Gastroesophageal sphincter (tissue), 4 donors: ENCODE measurements around the gene SMAD3. TPM values are rescaled to one million over a fixed set of nuclear protein-coding genes. Genes with fewer than 3 reads are reported as not detected.

Source experiments
- ATAC-seq: fragments of 150-250 bp; one replicate; pipeline ENCODE4 v1.9.1; 2016; ENCODE audit warnings: mild to moderate bottlenecking, moderate library complexity
- H3K27ac ChIP-seq, 4 donors: fragments of 200-600 bp; sonication (generic) in 3 of 4; 1 replicate in 3 of 4; 2 replicates in 1 of 4; pipeline ENCODE4 v1.5.1; 2016 to 2019
- H3K27me3 ChIP-seq: fragments of 200-600 bp; sonication (generic); one replicate; pipeline ENCODE4 v1.5.1; 2019
- H3K36me3 ChIP-seq, 2 donors: fragments of 200-600 bp; sonication (generic); one replicate each; pipeline ENCODE4 v1.5.1; 2019; ENCODE audit warnings: control low read depth in 1 of 2
- H3K4me1 ChIP-seq, 3 donors: fragments of 200-600 bp; sonication (generic); 1 replicate in 2 of 3; 2 replicates in 1 of 3; pipeline ENCODE4 v1.5.1; 2016 to 2019; ENCODE audit warnings: control low read depth in 2 of 3
- H3K4me3 ChIP-seq, 2 donors: fragments of 200-600 bp; sonication (generic); one replicate each; pipeline ENCODE4 v1.5.1; 2019; ENCODE audit warnings: mild to moderate bottlenecking in 1 of 2, moderate library complexity in 1 of 2
- H3K9me3 ChIP-seq, 3 donors: fragments of 200-600 bp; sonication (generic); one replicate each; pipeline ENCODE4 v1.5.1; 2017 to 2019; ENCODE audit warnings: control low read depth in 2 of 3
- EP300 ChIP-seq: sonication (generic); formaldehyde crosslinking; IDR thresholded peaks from one replicate; pipeline ENCODE4 v1.6.1; 2017; ENCODE audit warnings: antibody characterized with exemption, mild to moderate bottlenecking
- POLR2A ChIP-seq, 2 donors: fragments of 450-650 bp; IDR thresholded peaks; one replicate each; pipeline ENCODE4 v1.6.1; 2017; ENCODE audit warnings: antibody characterized with exemption in 2 of 2, mild to moderate bottlenecking in 2 of 2, moderate library complexity in 1 of 2
- POLR2AphosphoS5 ChIP-seq: sonication (generic); formaldehyde crosslinking; IDR thresholded peaks from one replicate; pipeline ENCODE4 v1.6.1; 2017; ENCODE audit warnings: antibody characterized with exemption
- WGBS, 2 donors: methylation state at CpG; one replicate each; pipeline ENCODE4 v1.1.5; 2018; ENCODE audit warnings: low coverage in 1 of 2; 5-methylcytosine and 5-hydroxymethylcytosine counted together
- total RNA-seq, 4 donors: library from RNA; depleted of rRNA; stranded (reverse); fragments of >200 nt; gene quantifications; one replicate each; pipeline ENCODE4 v1.1.0, GENCODE V29; 2016
- TF ChIP-seq, protein P1 (sequence below), 4 experiments: fragments of 200-600 bp in 2 of 4; fragments of 450-650 bp in 2 of 4; sonication (generic) in 1 of 4; IDR thresholded peaks; one replicate each; pipeline ENCODE4 v1.5.1; 2017 to 2019; ENCODE audit warnings: antibody characterized with exemption in 4 of 4, mild to moderate bottlenecking in 2 of 4, moderate library complexity in 2 of 4

SMAD3 gene
- total RNA-seq, 4 donors from 2014 or later: 19.8 to 30.6 (median 25.9) TPM

DNA sequence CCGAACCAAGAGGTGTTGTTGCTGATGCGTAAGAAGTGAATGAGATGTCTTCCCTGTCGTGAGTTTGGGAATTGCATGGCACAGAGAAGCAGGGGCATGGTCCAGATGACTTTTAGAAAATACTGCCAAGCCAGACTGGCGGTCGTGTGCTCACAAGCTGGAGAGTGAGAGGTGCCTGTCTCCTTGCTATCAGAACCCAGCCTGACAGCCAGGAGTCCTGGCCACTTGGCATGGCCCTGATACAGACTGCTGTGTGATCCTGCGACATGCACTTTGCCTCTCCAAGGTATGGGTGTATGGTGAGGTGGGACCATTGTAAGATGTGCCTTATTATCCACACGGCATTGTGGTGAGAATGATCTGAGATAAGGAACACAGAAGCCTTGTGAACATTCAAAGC lies 93.0 kb downstream of the SMAD3 start:
- TF ChIP-seq POLR2AphosphoS5 (no peak), POLR2A (IDR thresholded peaks at IDR 0.05) (no peak), EP300 (no peak)
- no peaks in the 10 kb centered on the region for H3K9me3 ChIP-seq
- H3K4me1 ChIP-seq: peaks cover 0 to 31% (median 14%) of the 10 kb centered on the region in 3 donors
- H3K36me3 ChIP-seq: no peaks in the 10 kb centered on the region
- H3K27me3 ChIP-seq: no peaks in the 10 kb centered on the region
- no peak overlapping the region for H3K4me3 ChIP-seq
- peak overlapping the region in 1 of 4 donors; percentile 2 for H3K27ac ChIP-seq
- WGBS, 2 donors: 80 to 82% methylated on average over 3 to 5 of the region's 7 CpGs
- no peak for ATAC-seq

GRCh38 chr15:67161412-67161811 lies 96.0 kb downstream of the SMAD3 start:
- Histone ChIP-seq H3K4me3 (no peak overlapping the region), H3K9me3 (no peaks in the 10 kb centered on the region), H3K27ac (no peak overlapping the region), H3K36me3 (peaks cover 0 to 21% of the 10 kb centered on the region in 2 donors), H3K27me3 (no peaks in the 10 kb centered on the region), H3K4me1 (peaks cover 0 to 53% (median 8%) of the 10 kb centered on the region in 3 donors)
- ATAC-seq: no peak
- 82 to 91% methylated on average over 3 of the region's 5 CpGs for WGBS, 2 donors
- TF ChIP-seq, protein P1, sequence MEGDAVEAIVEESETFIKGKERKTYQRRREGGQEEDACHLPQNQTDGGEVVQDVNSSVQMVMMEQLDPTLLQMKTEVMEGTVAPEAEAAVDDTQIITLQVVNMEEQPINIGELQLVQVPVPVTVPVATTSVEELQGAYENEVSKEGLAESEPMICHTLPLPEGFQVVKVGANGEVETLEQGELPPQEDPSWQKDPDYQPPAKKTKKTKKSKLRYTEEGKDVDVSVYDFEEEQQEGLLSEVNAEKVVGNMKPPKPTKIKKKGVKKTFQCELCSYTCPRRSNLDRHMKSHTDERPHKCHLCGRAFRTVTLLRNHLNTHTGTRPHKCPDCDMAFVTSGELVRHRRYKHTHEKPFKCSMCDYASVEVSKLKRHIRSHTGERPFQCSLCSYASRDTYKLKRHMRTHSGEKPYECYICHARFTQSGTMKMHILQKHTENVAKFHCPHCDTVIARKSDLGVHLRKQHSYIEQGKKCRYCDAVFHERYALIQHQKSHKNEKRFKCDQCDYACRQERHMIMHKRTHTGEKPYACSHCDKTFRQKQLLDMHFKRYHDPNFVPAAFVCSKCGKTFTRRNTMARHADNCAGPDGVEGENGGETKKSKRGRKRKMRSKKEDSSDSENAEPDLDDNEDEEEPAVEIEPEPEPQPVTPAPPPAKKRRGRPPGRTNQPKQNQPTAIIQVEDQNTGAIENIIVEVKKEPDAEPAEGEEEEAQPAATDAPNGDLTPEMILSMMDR (IDR thresholded peaks at IDR 0.05): no peak
- TF ChIP-seq POLR2A (IDR thresholded peaks at IDR 0.05) (no peak), POLR2AphosphoS5 (no peak), EP300 (no peak)

DNA sequence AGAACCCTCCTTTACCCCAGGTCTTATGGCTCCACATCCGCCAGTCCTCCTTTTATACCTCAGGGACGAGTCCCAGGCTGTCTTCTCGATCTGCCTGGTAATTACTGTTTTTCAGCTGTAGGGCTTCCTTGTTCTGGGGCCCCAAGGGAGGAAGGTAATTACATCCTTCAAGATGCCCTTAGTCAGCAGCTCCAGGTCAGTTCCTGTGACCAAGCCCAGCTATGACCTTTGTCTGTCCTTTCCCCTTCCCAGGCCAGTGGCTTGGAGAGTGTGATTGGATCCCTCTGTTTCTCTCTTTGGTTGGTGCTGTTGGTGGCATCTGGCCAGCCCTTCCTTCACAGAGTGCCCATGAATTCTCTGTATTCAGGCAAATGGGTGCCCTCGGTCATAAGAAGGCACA lies 96.5 kb downstream of the SMAD3 start:
- TF ChIP-seq POLR2AphosphoS5 (no peak), POLR2A (IDR thresholded peaks at IDR 0.05) (no peak), EP300 (no peak)
- TF ChIP-seq, protein P1 (IDR thresholded peaks at IDR 0.05): no peak
- H3K36me3 ChIP-seq: peaks cover 0 to 26% of the 10 kb centered on the region in 2 donors
- WGBS, 2 donors: 82 to 84% methylated on average over 2 to 3 of the region's 4 CpGs
- H3K27me3 ChIP-seq: no peaks in the 10 kb centered on the region
- ATAC-seq: no peak
- no peak overlapping the region for H3K27ac ChIP-seq
- H3K4me1 ChIP-seq: peaks cover 0 to 58% (median 8%) of the 10 kb centered on the region in 3 donors
- no peak overlapping the region for H3K4me3 ChIP-seq
- H3K9me3 ChIP-seq: no peaks in the 10 kb centered on the region

DNA sequence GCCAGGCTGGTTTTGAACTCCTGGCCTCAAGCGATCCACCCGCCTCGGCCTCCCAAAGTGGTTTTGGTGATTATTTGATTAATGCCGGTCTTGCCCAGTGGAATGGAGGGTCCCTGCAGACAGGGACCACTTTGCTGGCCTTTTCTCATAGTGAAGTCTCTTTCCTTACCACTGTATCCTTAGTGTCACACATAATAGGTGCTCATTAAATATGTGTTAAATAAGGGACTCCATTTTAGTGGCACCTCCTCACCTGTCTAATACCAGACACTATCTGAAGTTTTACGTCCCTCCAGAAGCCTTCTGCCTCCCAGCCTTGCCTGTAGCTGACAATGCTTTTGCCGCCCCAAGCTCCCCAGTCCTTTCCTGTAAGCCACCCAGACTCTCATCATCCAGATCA lies 97.8 kb downstream of the SMAD3 start:
- 78 to 92% methylated on average over 2 to 5 of the region's 6 CpGs for WGBS, 2 donors
- Histone ChIP-seq H3K9me3 (no peaks in the 10 kb centered on the region), H3K4me3 (no peak overlapping the region), H3K27ac (no peak overlapping the region), H3K36me3 (peaks cover 0 to 31% of the 10 kb centered on the region in 2 donors), H3K27me3 (no peaks in the 10 kb centered on the region), H3K4me1 (peaks cover 0 to 61% (median 10%) of the 10 kb centered on the region in 3 donors)
- ATAC-seq: no peak
- TF ChIP-seq POLR2A (IDR thresholded peaks at IDR 0.05) (no peak), POLR2AphosphoS5 (no peak), EP300 (no peak)
- TF ChIP-seq, protein P1 (IDR thresholded peaks at IDR 0.05): no peak

GRCh38 chr15:67164401-67164791 lies 99.0 kb downstream of the SMAD3 start:
- Histone ChIP-seq H3K27ac (peak overlapping the region in 1 of 4 donors; percentile 39), H3K36me3 (peaks cover 0 to 41% of the 10 kb centered on the region in 2 donors), H3K4me3 (no peak overlapping the region), H3K27me3 (no peaks in the 10 kb centered on the region), H3K9me3 (no peaks in the 10 kb centered on the region), H3K4me1 (peaks cover 0 to 63% (median 7%) of the 10 kb centered on the region in 3 donors)
- WGBS, 2 donors: no CpG with 5 or more reads among the region's 5 CpGs
- TF ChIP-seq POLR2A (IDR thresholded peaks at IDR 0.05) (no peak), POLR2AphosphoS5 (no peak), EP300 (no peak)
- TF ChIP-seq, protein P1 (IDR thresholded peaks at IDR 0.05): no peak
- no peak for ATAC-seq
